Neural crest cell (in vitro differentiated cells): ENCODE data around the gene HS3ST2. TPM values are rescaled to one million over a fixed set of nuclear protein-coding genes. Genes with fewer than 3 reads are reported as not detected.

Experiments used
- DNase-seq: peaks from one replicate; pipeline ENCODE4 v3.0.0; 2021; ENCODE audit warnings: low read depth, mixed read lengths, low spot score
- H3K27ac Mint-ChIP-seq: one replicate; pipeline ENCODE4 v1.8.0; 2021; ENCODE audit warnings: mild to moderate bottlenecking, mixed read lengths; ENCODE audit not compliant: unreplicated experiment
- H3K27me3 Mint-ChIP-seq: 2 replicates; pipeline ENCODE4 v1.8.0; 2021; ENCODE audit warnings: low read depth, mild to moderate bottlenecking, mixed read lengths
- H3K36me3 Mint-ChIP-seq: 2 replicates; pipeline ENCODE4 v1.8.0; 2021; ENCODE audit warnings: low read depth, mild to moderate bottlenecking, mixed read lengths
- H3K4me1 Mint-ChIP-seq: 2 replicates; pipeline ENCODE4 v1.8.0; 2021; ENCODE audit warnings: mixed read lengths
- H3K4me3 Mint-ChIP-seq: one replicate; pipeline ENCODE4 v1.8.0; 2021; ENCODE audit warnings: mild to moderate bottlenecking, mixed read lengths
- H3K9me3 Mint-ChIP-seq: 2 replicates; pipeline ENCODE4 v1.8.0; 2021; ENCODE audit warnings: mixed read lengths
- total RNA-seq: library from RNA; stranded (reverse); gene quantifications from 2 replicates; pipeline ENCODE4 v1.2.1, GENCODE V29; 2021
- TF ChIP-seq, protein P1 (sequence below): fragments of 200-600 bp; sonication (generic); conservative IDR thresholded peaks from 2 replicates; pipeline ENCODE4 v1.5.0; 2021; ENCODE audit warnings: antibody characterized with exemption, mild to moderate bottlenecking

HS3ST2 gene
- total RNA-seq, 1 donor from 2014 or later, result not detected

DNA sequence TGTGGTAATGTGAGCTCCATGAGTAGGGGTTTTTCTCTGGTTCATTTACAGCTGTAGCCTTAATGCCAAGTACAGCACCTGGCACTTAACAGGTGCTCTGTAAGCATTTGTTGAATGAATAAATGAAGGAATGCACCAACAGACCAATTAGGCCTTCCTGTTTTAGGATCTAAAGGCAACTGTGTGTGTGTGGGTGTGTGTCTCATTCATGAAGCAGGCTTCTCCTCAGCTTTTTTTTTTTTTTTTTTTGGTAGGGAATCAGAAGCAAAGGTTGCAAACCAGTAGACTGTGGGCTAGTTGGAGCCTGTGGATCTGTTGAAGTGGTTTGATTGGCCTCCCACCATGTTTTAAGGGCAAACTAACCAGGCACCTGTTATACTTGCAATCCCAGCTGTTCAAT, 48.1 kb downstream of the HS3ST2 start:
- Mint-ChIP-seq H3K4me3 (no peak overlapping the region), H3K27me3 (peaks cover 19% of the 10 kb centered on the region), H3K27ac (no peak overlapping the region), H3K4me1 (no peaks in the 10 kb centered on the region), H3K9me3 (no peaks in the 10 kb centered on the region), H3K36me3 (no peaks in the 10 kb centered on the region)
- TF ChIP-seq, protein P1, sequence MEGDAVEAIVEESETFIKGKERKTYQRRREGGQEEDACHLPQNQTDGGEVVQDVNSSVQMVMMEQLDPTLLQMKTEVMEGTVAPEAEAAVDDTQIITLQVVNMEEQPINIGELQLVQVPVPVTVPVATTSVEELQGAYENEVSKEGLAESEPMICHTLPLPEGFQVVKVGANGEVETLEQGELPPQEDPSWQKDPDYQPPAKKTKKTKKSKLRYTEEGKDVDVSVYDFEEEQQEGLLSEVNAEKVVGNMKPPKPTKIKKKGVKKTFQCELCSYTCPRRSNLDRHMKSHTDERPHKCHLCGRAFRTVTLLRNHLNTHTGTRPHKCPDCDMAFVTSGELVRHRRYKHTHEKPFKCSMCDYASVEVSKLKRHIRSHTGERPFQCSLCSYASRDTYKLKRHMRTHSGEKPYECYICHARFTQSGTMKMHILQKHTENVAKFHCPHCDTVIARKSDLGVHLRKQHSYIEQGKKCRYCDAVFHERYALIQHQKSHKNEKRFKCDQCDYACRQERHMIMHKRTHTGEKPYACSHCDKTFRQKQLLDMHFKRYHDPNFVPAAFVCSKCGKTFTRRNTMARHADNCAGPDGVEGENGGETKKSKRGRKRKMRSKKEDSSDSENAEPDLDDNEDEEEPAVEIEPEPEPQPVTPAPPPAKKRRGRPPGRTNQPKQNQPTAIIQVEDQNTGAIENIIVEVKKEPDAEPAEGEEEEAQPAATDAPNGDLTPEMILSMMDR, result no peak
- DNase-seq, result no peak

DNA sequence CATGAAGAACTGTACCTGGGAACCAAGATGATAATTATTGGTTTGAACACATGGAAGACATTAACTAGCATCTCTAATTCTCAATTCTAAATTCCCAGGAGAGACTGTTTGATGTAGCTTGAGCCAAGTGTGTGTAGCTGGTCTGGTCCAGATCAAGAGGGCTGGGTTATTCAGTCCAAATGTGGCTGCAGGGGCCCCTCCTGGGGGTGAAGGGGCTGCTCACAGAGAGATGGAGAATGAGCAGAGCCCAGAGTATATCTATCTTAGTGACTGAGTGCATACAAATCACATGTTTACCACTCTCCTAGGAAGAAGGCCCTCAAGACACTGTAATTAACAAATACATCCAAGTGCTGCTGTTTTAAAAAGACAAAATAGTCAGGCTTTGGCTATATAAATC, 50.4 kb downstream of the HS3ST2 start:
- Mint-ChIP-seq H3K4me3 (no peak overlapping the region), H3K9me3 (no peaks in the 10 kb centered on the region), H3K36me3 (no peaks in the 10 kb centered on the region), H3K27ac (no peak overlapping the region), H3K4me1 (no peaks in the 10 kb centered on the region), H3K27me3 (peaks cover 23% of the 10 kb centered on the region)
- DNase-seq, result no peak
- TF ChIP-seq, protein P1, result no peak

DNA sequence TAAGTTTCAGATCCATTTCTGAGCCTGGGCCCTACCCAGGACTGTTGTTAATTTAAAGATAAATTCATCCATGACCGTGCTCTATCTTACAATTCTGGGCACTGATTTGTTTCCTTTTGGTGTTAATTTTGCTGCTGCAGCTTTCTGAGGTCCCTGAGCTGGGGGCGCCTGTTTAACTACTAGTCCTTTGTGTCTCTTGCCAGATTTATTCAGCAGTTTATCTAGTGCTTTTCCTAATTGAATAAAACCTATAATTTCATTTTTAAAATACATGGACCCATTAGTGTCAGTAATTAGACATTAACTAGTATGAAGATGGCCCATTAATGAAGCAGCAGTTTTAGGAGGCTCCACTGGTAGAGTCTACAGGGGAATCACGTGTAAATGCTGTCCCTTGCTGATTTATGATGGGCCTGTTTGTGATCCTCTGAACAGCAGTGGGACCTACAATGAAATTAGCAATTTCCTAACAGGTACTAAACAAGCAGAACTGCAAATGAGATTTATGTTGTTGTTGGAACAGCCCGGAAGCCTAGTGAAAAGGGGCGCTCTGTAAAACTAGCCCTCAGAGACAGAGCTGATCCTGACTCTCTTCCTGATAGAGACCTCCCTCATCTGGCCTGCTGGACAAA, 54.7 kb downstream of the HS3ST2 start:
- no peak for DNase-seq
- no peaks in the 10 kb centered on the region for H3K36me3 Mint-ChIP-seq
- no peak overlapping the region for H3K27ac Mint-ChIP-seq
- no peaks in the 10 kb centered on the region for H3K4me1 Mint-ChIP-seq
- H3K9me3 Mint-ChIP-seq, result no peaks in the 10 kb centered on the region
- peaks cover 44% of the 10 kb centered on the region for H3K27me3 Mint-ChIP-seq
- H3K4me3 Mint-ChIP-seq, result no peak overlapping the region
- TF ChIP-seq, protein P1, result no peak

DNA sequence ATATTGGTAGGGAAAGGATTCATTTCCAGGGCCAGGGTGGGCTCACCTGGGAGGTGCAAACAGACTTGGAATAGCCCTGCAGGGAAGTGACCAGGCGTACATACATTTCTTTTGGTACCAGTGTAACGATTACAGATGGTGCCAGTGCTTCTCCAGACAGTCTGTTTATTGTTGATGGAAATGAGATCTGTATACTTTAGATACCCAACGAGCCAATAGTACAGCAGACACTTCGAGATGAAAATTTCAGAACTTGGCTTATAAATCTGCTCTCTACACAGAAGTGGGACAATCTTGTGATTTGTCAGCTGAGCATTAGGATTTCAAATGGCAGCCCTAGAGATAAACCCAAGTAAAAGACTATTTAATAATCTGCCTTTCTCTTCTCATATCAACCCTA, 57.9 kb downstream of the HS3ST2 start:
- DNase-seq, result no peak
- Mint-ChIP-seq H3K9me3 (no peaks in the 10 kb centered on the region), H3K4me3 (no peak overlapping the region), H3K27me3 (peaks cover 44% of the 10 kb centered on the region), H3K27ac (no peak overlapping the region), H3K36me3 (no peaks in the 10 kb centered on the region), H3K4me1 (no peaks in the 10 kb centered on the region)
- TF ChIP-seq, protein P1, result no peak

DNA sequence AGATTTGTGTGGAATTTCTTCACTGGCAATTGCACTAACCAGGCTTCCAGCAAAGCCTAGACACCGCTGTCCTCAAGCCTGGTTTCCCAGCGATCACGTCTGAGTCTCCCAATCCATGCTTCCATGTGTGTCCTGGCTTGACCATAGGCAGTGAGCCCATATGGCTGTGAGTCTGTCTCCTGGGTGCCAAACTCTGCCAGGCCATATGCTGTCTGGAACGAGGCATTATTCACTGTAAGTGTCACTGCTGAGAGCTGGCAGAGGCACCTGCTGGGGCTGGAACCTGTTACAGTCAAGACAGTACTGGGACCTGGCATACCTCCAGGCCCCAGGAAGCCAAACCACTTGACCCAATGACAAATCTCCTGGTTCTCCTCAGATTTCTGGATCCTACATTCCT, 60.4 kb downstream of the HS3ST2 start:
- no peak for DNase-seq
- TF ChIP-seq, protein P1, result no peak
- Mint-ChIP-seq H3K9me3 (no peaks in the 10 kb centered on the region), H3K4me3 (no peak overlapping the region), H3K27ac (no peak overlapping the region), H3K27me3 (peaks cover 42% of the 10 kb centered on the region), H3K4me1 (no peaks in the 10 kb centered on the region), H3K36me3 (no peaks in the 10 kb centered on the region)
